Endothelial cell (in vitro differentiated cells): Measurements from ENCODE around the gene AK9. TPM values are rescaled to one million over a fixed set of nuclear protein-coding genes. Genes with fewer than 3 reads are reported as not detected.
A peak's percentile ranks its signal among the peaks of the same experiment; 100 is the strongest.

Experiments
- DNase-seq: peaks from one replicate; pipeline ENCODE4 v3.0.0; 2021; ENCODE audit warnings: low spot score
- H3K27ac Mint-ChIP-seq: one replicate; pipeline ENCODE4 v1.8.0; 2021; ENCODE audit warnings: mixed read lengths, inconsistent platforms; ENCODE audit not compliant: unreplicated experiment
- H3K27me3 Mint-ChIP-seq: one replicate; pipeline ENCODE4 v1.8.0; 2021; ENCODE audit warnings: mild to moderate bottlenecking, moderate library complexity, mixed read lengths, inconsistent platforms; ENCODE audit not compliant: unreplicated experiment
- H3K36me3 Mint-ChIP-seq: one replicate; pipeline ENCODE4 v1.8.0; 2021; ENCODE audit warnings: mild to moderate bottlenecking, low read depth, mixed read lengths, inconsistent platforms; ENCODE audit not compliant: unreplicated experiment
- H3K4me1 Mint-ChIP-seq: one replicate; pipeline ENCODE4 v1.8.0; 2021; ENCODE audit warnings: mild to moderate bottlenecking, mixed read lengths, inconsistent platforms; ENCODE audit not compliant: unreplicated experiment
- H3K4me3 Mint-ChIP-seq: one replicate; pipeline ENCODE4 v1.8.0; 2021; ENCODE audit warnings: mild to moderate bottlenecking, mixed read lengths, inconsistent platforms; ENCODE audit not compliant: unreplicated experiment
- H3K9me3 Mint-ChIP-seq: one replicate; pipeline ENCODE4 v1.8.0; 2021; ENCODE audit warnings: mixed read lengths, inconsistent platforms; ENCODE audit not compliant: unreplicated experiment
- CTCF ChIP-seq: fragments of 200-600 bp; sonication (generic); IDR thresholded peaks from one replicate; pipeline ENCODE4 v1.5.0; 2021; ENCODE audit warnings: antibody characterized with exemption; ENCODE audit not compliant: unreplicated experiment
- total RNA-seq: library from RNA; stranded (reverse); fragmentation: NEBNext Ultra II Directional; extraction: Animal tissue kit (Norgen Biotek cat#: 25700); gene quantifications from one replicate; pipeline ENCODE4 v1.2.1, GENCODE V29; 2021; ENCODE audit not compliant: unreplicated experiment

The AK9 gene
- total RNA-seq, 1 donor from 2014 or later: 3.5 TPM

DNA sequence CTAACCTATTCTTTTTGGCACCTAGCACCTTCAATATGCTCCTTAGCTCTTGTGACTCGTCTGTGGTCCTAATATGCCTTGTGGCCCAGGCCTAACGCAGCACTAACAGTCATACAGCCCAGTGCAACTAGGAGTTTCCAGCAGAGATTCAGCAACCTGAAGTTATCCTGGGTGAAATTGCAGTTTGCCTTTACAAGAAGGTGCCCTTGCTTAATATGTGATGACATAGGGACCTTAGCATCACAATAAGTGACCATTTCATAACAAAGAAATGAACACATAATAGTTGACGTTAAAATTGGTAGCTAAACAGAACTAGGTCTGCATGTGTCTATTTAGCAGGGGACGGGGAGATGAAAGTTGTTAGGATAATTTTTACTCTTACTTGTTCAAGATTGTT lies 10.2 kb upstream of the AK9 start:
- H3K27ac Mint-ChIP-seq: no peak overlapping the region
- no peaks in the 10 kb centered on the region for H3K36me3 Mint-ChIP-seq
- TF ChIP-seq CTCF: no peak
- H3K9me3 Mint-ChIP-seq: no peaks in the 10 kb centered on the region
- H3K27me3 Mint-ChIP-seq: peaks cover 2% of the 10 kb centered on the region
- no peak for DNase-seq
- peaks cover 18% of the 10 kb centered on the region for H3K4me1 Mint-ChIP-seq
- no peak overlapping the region for H3K4me3 Mint-ChIP-seq

- Mint-ChIP-seq H3K36me3 (no peaks in the 10 kb centered on the region), H3K27me3 (no peaks in the 10 kb centered on the region), H3K27ac (no peak overlapping the region), H3K4me1 (peaks cover 5% of the 10 kb centered on the region), H3K4me3 (no peak overlapping the region), H3K9me3 (no peaks in the 10 kb centered on the region)
- DNase-seq: no peak
- TF ChIP-seq CTCF: no peak
Measured at GRCh38 chr6:109696355-109696754, 5.4 kb upstream of the AK9 start.

DNA sequence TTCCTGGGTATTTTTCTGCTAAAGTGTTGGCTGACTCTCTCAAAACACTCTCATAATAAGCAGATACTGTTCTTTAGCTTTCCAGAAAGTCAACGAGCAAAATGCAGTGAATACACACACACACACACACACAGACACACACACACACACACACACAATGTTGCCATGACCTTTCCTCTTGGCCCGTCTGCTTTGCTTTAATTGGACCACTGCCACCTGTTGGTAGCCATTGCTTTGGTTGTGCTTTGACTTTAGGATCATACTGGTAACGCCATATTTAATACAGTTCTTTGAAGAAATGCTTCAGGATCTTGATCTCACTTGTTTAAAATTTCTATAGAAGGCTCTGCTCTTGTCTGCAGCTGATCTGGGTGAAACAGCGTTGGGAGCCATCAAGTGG lies 4.5 kb upstream of the AK9 start:
- H3K4me3 Mint-ChIP-seq: no peak overlapping the region
- TF ChIP-seq CTCF: no peak
- no peak overlapping the region for H3K27ac Mint-ChIP-seq

DNA sequence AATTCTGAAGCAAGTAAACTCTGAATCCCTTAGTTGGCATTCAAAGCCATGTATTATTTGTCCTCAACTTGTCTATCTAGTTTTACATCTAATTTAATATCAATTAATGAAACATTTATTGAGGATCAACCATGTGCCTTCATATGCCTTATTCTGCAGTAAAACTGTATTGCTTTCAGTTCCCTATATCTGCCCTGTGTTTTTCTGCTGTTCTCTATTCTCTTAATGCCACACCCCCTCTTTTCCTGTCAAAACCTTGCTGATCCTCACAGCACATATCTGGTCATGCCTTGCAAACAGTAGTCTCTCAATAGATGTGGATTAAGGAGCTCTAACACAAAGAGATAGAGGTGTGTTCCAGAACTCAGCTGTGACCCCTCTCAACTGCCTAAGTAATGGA lies 2.1 kb upstream of the AK9 start:
- Mint-ChIP-seq H3K36me3 (no peaks in the 10 kb centered on the region), H3K27me3 (no peaks in the 10 kb centered on the region), H3K27ac (no peak overlapping the region), H3K9me3 (no peaks in the 10 kb centered on the region), H3K4me3 (no peak overlapping the region), H3K4me1 (peaks cover 2% of the 10 kb centered on the region)
- DNase-seq: no peak
- TF ChIP-seq CTCF: no peak

More for the DNA sequence above, 4.5 kb upstream of the AK9 start:
- Mint-ChIP-seq H3K9me3 (no peaks in the 10 kb centered on the region), H3K4me1 (peaks cover 2% of the 10 kb centered on the region), H3K36me3 (no peaks in the 10 kb centered on the region), H3K27me3 (no peaks in the 10 kb centered on the region)
- DNase-seq: peak; percentile 33

DNA sequence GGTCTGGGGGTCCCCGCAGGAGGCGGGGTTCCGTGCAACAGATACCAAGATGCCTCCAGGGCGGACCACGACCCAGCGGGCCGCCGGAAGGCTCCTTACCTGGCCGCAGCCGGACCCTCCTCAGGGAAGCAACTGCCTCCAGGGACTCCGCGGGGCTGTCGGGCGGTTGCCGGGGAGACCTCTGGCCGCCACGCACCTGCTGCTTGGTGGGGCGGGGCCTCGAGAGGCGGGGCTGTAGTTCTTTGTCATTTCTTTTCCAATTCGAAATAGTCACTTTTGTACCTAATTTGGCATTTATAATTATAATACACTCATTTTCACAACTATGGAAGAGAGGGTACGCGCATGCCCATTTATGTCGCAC lies 647 bp downstream of the AK9 start:
- H3K36me3 Mint-ChIP-seq: no peaks in the 10 kb centered on the region

More for the DNA sequence above, 647 bp downstream of the AK9 start:
- Mint-ChIP-seq H3K9me3 (no peaks in the 10 kb centered on the region), H3K4me3 (peak overlapping the region; percentile 99), H3K4me1 (peaks cover 2% of the 10 kb centered on the region), H3K27ac (peak overlapping the region; percentile 93), H3K27me3 (no peaks in the 10 kb centered on the region)
- TF ChIP-seq CTCF: no peak
- DNase-seq: peak; percentile 48
